Colonic mucosa (tissue), 4 donors: Measurements from ENCODE around the gene SLC30A5. TPM values are rescaled to one million over a fixed set of nuclear protein-coding genes. Genes with fewer than 3 reads are reported as not detected.

Source experiments
- DNase-seq: peaks from one replicate; pipeline ENCODE4 v3.0.0-alpha.2; 2020
- H3K27ac ChIP-seq: fragments of 200-600 bp; one replicate; pipeline ENCODE4 v1.8.0; 2021
- H3K27me3 ChIP-seq: fragments of 200-600 bp; one replicate; pipeline ENCODE4 v1.8.0; 2021
- H3K36me3 ChIP-seq: fragments of 200-600 bp; one replicate; pipeline ENCODE4 v1.8.0; 2021
- H3K4me1 ChIP-seq: fragments of 200-600 bp; one replicate; pipeline ENCODE4 v1.8.0; 2021; ENCODE audit warnings: mild to moderate bottlenecking
- H3K4me3 ChIP-seq: fragments of 200-600 bp; one replicate; pipeline ENCODE4 v1.8.0; 2021
- H3K9ac ChIP-seq, 2 donors: one replicate each; pipeline ENCODE4 v1.7.0; 2013; ENCODE audit warnings: control low read depth in 2 of 2, low read depth in 2 of 2, low read length in 2 of 2
- H3K9me3 ChIP-seq: fragments of 200-600 bp; one replicate; pipeline ENCODE4 v1.8.0; 2021
- CTCF ChIP-seq: fragments of 200-600 bp; IDR thresholded peaks from one replicate; pipeline ENCODE4 v1.8.0; 2022; ENCODE audit warnings: antibody characterized with exemption, mild to moderate bottlenecking
- intact Hi-C: fragments of 100-400 bp; cut with DNase I; formaldehyde crosslinking; loops from one replicate; pipeline ENCODE4 v1.14.1; 2022
- total RNA-seq, 2 donors: library from RNA; stranded (reverse); fragmentation: NEBNext Ultra II Directional in 1 of 2; extraction: Animal tissue kit (Norgen Biotek cat#: 25700) in 1 of 2; gene quantifications; one replicate each; pipeline ENCODE4 v1.2.1, GENCODE V29; 2021
- donor health status: healthy.
- donor health status: DM: no; HTN: no; CAD: no.
- donor health status: DM: no; HTN: no; CAD: no.

Gene SLC30A5
- total RNA-seq, 2 donors from 2014 or later = 45.9 to 50.5 TPM

GRCh38 chr5:69049796-69050195 lies 44.0 kb upstream of the SLC30A5 start:
- no peaks in the 10 kb centered on the region for H3K9me3 ChIP-seq

GRCh38 chr5:69050214-69050613 lies 43.6 kb upstream of the SLC30A5 start:
- intact Hi-C loops = no loop called here
- Histone ChIP-seq H3K27ac (no peak overlapping the region), H3K27me3 (no peaks in the 10 kb centered on the region), H3K9ac (no peak overlapping the region), H3K36me3 (no peaks in the 10 kb centered on the region), H3K4me3 (no peak overlapping the region), H3K9me3 (no peaks in the 10 kb centered on the region), H3K4me1 (no peaks in the 10 kb centered on the region)
- DNase-seq = no peak
- TF ChIP-seq CTCF = no peak

More at GRCh38 chr5:69049796-69050195, 44.0 kb upstream of the SLC30A5 start:
- Histone ChIP-seq H3K4me3 (no peak overlapping the region), H3K4me1 (no peaks in the 10 kb centered on the region), H3K36me3 (no peaks in the 10 kb centered on the region), H3K27me3 (no peaks in the 10 kb centered on the region), H3K9ac (no peak overlapping the region), H3K27ac (no peak overlapping the region)
- TF ChIP-seq CTCF = no peak
- DNase-seq = no peak
- intact Hi-C loops = loop anchor here (10.0 kb wide), 1 partner anchor 295 kb away; no protein-coding TSS in a partner anchor

- TF ChIP-seq CTCF = no peak
- no peak overlapping the region for H3K27ac ChIP-seq
- DNase-seq = no peak
- H3K4me3 ChIP-seq = no peak overlapping the region
- H3K9me3 ChIP-seq = no peaks in the 10 kb centered on the region
- no peaks in the 10 kb centered on the region for H3K36me3 ChIP-seq
- intact Hi-C loops = no loop called here
- no peaks in the 10 kb centered on the region for H3K4me1 ChIP-seq
- no peaks in the 10 kb centered on the region for H3K27me3 ChIP-seq
- H3K9ac ChIP-seq = no peak overlapping the region
These were observed 41.6 kb upstream of the SLC30A5 start for GRCh38 chr5:69052181-69052580.

GRCh38 chr5:69074664-69075521 lies 18.9 kb upstream of the SLC30A5 start:
- H3K9ac ChIP-seq = no peak overlapping the region
- TF ChIP-seq CTCF = no peak
- no peaks in the 10 kb centered on the region for H3K4me1 ChIP-seq
- DNase-seq = no peak
- no peak overlapping the region for H3K4me3 ChIP-seq
- no peak overlapping the region for H3K27ac ChIP-seq
- intact Hi-C loops = no loop called here
- no peaks in the 10 kb centered on the region for H3K27me3 ChIP-seq
- H3K9me3 ChIP-seq = no peaks in the 10 kb centered on the region
- no peaks in the 10 kb centered on the region for H3K36me3 ChIP-seq

GRCh38 chr5:69075522-69076179 lies 18.2 kb upstream of the SLC30A5 start:
- peak; percentile 36 for DNase-seq
- intact Hi-C loops = no loop called here
- Histone ChIP-seq H3K9me3 (no peaks in the 10 kb centered on the region), H3K27me3 (no peaks in the 10 kb centered on the region), H3K27ac (no peak overlapping the region), H3K4me3 (no peak overlapping the region), H3K9ac (no peak overlapping the region), H3K36me3 (no peaks in the 10 kb centered on the region), H3K4me1 (no peaks in the 10 kb centered on the region)
- no peak for TF ChIP-seq CTCF
